ENCODE data around the gene HUNK.

HUNK gene

GRCh38 chr21:31961704-31962103 lies 88.9 kb downstream of the HUNK start:
- DNase-seq = no peak

DNA sequence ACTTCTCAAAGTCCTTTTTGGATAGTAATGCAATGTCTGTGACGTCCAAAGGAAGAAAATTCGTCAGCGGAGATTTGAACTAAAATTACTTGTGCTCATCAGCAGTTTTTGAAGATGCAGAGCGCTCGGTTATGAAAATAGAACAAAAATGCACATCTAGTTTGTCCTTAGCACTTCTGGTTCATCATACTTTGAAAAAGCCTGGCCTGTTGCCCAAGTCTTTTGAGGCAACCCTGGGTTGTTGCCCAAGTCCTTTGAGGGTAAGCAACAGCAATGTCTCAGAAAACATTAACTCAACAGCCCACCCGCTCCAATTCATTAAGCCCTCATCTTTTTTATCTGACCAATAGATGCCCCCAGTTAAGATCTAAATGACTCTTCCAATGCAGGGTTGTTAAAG lies 91.9 kb downstream of the HUNK start:
- no peak for DNase-seq

GRCh38 chr21:31967334-31967733 lies 94.5 kb downstream of the HUNK start:
- no peak for DNase-seq

DNA sequence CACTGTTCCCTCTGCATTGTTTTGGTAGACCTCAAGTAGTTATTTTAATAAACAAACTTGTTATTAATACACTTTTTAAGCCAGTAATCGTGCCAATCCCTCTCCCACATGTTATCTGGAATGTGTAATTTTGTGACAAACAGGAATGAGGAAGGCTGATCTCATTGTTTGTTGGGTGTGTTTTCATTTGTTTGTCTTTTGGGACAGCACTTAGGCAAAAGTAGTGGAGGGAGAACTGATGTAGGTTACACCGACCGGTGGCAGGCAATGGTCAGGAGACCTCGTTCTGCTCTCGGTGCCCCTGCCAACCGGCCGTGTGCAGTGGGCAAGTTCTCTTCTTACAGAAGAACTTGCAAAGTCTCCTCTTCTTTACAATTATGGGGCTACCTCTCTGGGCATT lies 99.8 kb downstream of the HUNK start:
- DNase-seq = no peak

- DNase-seq = no peak
Measured at GRCh38 chr21:31973402-31973944, 100.7 kb downstream of the HUNK start.

DNA sequence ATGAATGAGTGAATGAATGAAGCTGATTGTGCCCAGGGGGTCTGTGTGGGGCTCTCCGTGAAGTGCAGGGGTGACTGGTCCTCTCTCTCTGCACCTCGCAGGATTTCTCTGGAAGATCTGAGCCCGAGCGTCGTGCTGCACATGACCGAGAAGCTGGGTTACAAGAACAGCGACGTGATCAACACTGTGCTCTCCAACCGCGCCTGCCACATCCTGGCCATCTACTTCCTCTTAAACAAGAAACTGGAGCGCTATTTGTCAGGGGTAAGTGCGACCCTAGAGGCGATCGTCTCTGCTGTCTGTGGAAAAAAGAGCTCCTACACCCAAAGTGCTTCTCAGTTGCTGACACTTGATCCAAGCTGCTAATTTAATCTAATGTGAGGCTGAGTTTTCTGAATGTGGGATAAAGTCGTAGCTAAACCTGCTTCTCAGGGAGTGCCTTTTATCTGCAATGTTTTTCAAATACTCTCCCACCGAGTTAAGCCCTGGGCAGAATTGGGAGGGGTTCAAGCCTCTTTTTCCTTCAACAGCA lies 101.7 kb downstream of the HUNK start:
- DNase-seq = no peak

DNA sequence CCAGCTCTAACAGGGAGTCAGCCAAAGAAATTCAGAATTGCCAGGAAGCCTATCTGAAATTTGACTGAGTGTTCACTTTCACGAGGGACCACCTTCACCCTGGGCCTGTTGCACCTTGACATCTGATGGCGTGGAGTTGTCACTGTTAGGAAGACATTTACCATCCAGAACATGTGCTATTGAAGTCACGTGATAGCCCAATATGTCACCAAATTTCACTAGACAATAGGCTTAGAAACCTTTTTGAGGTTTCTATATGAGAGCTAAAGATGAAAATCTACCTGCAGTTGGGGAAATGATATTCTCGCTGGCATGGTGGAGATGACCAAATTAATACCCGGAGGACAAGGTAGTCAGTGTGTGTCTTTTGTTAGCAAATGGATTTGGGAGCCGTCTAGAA lies 102.7 kb downstream of the HUNK start:
- DNase-seq = no peak

GRCh38 chr21:31977816-31978215 lies 105.0 kb downstream of the HUNK start:
- no peak for DNase-seq

DNA sequence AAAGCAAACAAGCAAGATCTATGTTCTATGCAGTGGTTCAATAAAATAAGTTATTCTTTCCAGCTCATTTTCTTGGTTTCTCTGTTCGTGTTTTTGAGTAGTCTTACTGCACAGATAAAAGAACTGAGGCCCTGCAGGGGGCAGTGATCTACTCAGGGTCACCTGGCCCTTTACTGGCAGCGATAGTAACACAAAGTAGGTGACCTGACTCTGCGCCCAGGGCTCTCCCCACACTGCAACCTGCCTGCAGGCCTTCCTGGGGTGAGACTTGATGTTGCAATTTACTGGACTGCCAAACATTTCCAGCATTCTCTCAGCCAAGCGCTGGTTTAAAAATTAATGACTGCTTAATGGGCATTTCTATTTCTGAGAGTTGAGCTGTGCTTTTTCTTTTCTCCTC lies 110.3 kb downstream of the HUNK start:
- no peak for DNase-seq

DNA sequence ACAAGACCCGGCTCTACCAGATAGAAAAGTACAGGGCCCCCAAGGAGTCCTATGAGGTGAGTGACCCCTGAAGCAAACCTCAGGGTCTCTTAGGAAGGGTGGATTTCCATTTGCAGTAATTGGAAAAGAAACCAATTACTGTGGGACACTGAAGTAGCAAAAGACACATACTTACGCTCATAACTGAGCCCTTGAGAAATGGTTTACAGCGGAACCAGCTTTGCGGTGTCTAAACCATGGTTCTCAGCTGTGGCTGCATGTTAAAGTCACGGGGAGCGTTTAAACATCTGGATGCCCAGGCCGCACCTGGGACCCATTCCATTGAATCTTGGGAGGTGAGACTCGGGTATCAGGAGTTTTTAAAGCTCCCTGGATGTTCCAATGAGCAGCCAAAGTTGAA lies 110.7 kb downstream of the HUNK start:
- DNase-seq = no peak

GRCh38 chr21:31985398-31985797 lies 112.6 kb downstream of the HUNK start:
- DNase-seq = no peak

GRCh38 chr21:31986035-31986856 lies 113.4 kb downstream of the HUNK start:
- DNase-seq = no peak

DNA sequence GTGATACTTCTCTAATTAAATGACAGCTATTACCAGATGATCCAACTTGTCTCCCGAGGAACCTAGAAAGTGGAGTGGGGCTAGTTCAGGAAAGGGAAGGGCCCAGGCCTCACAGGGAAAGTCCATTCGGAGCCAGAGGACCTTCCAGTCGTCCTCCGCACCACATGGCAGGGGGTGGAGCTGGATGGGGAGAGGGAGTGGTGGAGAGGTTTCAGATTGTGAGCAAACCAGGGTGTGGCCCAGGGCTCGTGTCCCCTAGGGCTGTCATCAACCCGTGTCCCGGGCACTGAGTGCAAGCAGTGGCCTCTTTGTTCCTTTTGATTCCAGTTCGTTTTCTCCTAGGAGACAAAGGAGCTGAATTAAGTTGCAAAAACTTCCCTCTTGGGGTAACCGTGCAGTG lies 114.9 kb downstream of the HUNK start:
- DNase-seq = peak; percentile 14

DNA sequence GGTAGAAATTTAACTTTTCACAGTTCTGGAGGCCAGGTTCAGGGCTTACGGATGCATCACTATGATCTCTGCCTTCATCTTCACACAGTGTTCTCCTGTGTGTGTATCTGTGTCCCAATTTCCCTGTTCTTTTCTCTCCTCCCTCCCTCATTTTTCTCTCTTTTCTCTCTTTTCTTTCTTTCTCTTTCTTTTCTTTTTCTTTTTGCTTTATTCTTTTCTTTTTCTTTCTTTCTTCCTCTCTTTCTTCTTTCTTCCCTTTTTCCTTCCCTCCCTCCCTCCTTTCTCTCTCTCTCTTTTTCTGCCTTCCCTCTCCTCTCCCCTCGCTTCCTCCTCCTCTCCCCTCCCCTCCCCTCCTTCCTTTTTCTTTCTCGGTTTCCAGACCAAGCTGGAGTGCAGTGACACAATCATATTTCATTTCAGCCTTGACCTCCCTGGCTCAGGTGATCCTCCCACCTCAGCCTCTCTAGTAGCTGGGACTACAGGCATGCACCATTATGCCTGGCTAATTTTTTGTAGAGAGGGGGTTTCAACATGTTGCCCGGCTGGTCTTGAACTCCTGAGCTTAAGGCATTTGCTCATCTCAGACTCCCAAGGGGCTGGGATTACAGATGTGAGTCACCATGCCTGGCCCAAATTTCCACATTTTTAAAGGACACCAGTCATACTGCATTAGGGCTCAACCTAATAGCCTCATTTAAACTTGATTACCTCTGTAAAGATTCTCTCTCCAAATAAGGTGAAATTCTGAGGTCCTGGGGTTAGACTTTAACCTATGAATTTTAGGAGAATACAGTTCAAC lies 115.9 kb downstream of the HUNK start:
- peak; percentile 69 for DNase-seq

- DNase-seq = no peak
Measured at GRCh38 chr21:31991356-31992331, 118.8 kb downstream of the HUNK start.

- no peak for DNase-seq
Measured at GRCh38 chr21:31992391-31992790, 119.6 kb downstream of the HUNK start.

- no peak for DNase-seq
Measured at GRCh38 chr21:31993826-31994825, 121.3 kb downstream of the HUNK start.

DNA sequence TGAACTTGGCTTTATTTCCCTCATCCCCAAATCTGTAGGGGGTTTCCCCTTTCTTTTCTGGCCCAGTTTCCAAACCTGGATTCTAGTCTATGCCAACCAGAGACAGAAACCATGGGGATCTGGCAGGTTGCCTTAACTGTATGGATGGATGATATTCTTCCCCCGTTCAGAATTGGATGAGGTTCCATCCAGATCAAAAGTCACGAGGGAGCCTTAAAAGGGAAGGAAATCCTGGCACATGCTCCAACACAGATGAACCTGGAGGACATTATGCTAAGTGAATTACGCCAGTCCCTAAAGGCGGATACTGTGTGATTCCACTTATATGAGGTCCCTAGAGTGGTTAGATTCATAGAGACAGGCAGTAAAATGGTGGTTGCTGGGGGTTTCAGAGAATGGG lies 124.4 kb downstream of the HUNK start:
- no peak for DNase-seq

DNA sequence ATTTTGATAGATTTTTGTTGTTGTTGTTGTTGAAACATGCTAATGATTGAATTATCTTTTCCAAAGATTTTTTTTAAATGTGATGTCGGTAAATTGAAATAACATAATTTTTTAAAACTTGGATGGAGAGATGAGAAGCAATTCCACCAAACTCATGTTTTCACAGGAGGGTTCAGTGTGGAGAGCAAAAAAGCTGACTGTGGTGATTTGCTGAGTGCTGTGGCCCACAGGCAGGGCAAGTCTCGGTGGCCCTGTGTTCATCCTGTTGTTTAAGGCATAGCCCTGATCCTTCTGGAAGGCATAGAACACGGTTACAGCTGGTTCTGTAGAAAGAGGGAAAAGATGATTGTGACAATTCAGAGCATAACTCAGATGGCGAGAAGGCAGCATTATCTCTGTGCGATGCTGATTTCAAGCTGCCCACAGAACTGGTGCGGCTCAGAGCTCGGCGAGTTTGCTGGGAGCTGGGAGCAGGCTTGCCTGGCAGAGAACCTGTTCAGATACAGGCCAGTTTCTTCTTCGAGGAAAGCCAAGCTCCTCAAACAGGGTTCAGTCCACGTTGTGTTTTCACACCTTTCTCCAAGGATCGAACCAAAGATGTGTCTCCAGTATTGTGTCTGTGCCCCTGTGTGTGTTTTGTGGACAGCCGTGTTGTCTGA lies 127.1 kb downstream of the HUNK start:
- DNase-seq = no peak

DNA sequence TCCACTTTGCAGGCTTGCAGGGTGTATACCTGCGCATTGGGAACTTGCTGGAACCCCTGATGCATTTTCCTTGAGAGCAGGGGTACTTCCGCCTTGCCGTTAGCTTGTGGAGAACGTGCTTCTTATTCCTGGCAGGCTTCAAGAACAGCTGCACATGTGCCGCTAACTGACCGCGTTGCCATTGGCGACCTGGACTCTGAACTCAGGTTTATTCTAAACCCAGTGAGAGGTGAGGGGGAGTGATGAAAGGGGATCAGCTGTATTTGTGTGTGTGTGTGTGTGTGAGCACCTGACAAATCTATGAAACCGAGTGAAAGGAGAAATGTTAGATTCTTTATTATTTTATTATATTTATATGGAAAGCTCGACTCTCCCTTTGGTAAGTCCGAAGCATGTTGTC lies 128.6 kb downstream of the HUNK start:
- DNase-seq = no peak

Measured in fibroblast of skin of back (primary cell).